OCI-LY3 (cell line): ENCODE measurements around the gene GDPD4.

Experiments
- CTCF ChIP-seq: fragments of 200-600, 300-600 bp; sonication (generic); IDR thresholded peaks from 2 replicates; pipeline ENCODE4 v1.5.1; 2014; ENCODE audit warnings: antibody characterized with exemption, low read length, low read depth
- EZH2phosphoT487 ChIP-seq: fragments of 200-600 bp; shearing (Covaris generic); IDR thresholded peaks from 2 replicates; pipeline ENCODE4 v1.6.1; 2018; ENCODE audit warnings: antibody characterized with exemption, mixed run types, low read depth

- TF ChIP-seq EZH2phosphoT487 (no peak), CTCF (no peak)
Observed at GRCh38 chr11:77179048-77179447, 122.4 kb downstream of the GDPD4 start.
